GM19043 (cell line): ENCODE measurements around the gene MYH11.

Source experiments
- ATAC-seq: cut with Tn5 transposase; IDR thresholded peaks from one replicate; pipeline ENCODE4 v1.9.1; 2021; ENCODE audit warnings: low read depth; ENCODE audit not compliant: unreplicated experiment

The MYH11 gene

DNA sequence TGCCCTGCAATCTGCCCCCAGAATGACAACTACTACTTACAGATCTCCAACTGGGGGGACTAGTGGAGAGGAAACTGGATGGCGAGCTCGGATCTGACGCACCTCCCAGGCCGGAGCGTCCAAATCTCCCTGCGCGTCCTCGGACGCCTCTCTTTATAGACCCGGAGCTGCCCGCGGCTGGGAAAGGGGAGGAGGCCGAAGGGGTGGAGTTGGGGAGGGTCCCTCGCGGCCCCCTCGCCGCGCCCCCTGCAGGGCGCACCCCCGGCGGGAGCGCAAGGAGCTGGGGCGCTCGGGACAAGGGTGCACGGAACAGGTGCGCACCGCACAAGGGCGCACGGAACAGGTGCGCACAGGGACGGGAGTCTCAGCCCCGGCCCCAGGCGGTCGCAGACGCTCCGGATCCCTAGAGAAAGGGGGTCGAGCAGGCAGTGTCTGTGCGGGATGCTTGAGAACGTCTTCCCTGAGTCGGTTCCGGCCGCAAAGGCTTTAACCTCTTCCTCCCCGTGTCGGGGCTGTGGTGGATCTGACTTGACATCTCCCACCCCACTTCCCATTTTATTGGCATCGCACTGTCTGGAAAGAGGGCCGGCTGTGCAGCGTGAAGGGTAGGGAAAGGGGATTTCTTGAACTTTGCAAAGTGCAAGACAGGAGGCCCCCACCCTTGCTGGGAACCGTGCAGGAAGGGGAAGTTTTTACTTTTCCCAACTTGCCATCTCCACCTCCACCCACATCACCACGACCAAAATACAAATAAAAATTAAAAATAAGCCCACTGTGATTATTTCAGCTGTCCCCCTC, at the start of gene MYH11:
Gene MYH11 (minus strand): TSS at position 128 of the 798 bp plus-strand sequence. CDS start 18,776 bp downstream, outside the sequence.
- no peak for ATAC-seq

DNA sequence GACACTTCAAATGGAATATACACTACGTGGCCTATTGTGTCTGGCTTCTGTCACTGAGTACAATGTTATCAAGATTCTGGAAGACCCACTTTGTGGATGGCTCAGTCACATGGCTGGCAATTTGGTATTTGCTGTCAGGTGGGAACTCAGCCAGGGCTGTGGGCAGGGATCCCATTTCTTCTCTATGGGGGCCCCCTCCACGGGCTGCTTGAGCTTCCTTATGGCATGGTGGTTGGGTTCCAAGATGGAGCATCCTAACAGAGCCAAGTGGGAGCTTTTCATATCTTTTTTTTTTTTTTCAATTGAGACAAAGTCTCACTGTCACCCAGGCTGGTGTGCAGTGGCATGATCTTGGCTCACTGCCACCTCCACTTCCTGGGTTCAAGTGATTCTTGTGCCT, 49.6 kb upstream of the MYH11 start:
- ATAC-seq, result no peak

DNA sequence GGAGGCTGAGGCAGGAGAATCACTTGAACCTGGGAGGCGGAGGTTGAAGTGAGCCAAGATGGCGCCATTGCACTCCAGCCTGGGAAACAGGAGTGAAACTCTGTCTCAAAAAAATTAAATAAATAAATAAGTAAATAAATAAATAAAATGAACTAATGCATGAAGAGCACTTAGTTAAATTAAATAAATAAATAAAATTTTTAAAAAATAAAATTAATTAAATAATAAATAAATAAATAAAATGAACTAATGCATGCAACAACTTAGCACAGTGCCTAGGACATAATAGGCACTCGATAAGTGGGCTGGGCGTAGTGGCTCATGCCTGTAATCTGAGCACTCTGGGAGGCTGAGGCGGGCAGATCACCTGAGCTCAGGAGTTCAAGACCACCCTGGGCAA, 47.1 kb upstream of the MYH11 start:
- ATAC-seq, result no peak

DNA sequence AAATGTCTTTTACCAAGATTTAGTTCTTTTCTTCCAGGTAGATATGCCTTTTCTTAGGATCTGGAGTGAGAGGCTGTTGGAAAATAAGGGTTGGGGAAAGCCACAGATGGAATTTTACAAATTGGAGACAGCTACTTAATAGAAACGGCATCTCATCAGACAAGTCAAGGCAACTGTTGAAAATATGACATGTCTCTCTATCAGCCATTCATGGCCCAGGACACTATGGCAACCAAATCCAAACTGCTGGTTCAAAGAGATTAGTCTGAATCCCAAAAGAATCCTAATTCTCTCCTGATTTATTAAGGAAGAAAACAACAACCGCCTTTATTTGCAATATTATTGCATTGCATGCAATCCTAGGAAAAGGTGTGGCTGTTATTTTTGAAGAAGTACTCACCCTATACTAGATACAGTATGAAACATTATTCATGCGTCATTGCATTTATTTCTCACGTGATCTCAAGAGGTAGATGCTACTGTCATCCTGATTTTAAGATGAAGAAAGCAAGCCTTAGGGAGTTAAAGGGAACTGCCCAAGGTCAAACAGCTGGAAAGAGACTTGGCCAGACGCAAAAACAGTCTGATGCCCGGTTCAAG, 44.2 kb upstream of the MYH11 start:
- no peak for ATAC-seq

DNA sequence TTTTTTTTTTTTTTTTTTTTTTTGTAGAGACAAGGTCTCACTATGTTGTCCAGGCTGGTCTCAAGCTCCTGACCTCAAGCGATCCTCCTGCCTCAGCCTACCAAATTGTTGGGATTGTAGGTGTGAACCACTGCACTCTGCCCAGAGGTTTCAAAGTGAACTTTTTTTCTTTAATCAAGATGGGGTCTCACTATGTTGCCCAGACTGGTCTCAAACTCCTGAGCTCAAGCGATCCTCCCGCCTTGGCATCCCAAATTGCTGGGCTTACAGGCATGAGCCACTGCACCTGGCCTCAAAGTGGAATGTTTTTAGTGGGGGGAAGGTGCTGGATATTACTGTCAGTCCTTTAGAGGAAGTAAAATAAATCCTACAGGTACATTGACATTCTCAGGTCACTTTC, 43.5 kb upstream of the MYH11 start:
- ATAC-seq, result no peak

DNA sequence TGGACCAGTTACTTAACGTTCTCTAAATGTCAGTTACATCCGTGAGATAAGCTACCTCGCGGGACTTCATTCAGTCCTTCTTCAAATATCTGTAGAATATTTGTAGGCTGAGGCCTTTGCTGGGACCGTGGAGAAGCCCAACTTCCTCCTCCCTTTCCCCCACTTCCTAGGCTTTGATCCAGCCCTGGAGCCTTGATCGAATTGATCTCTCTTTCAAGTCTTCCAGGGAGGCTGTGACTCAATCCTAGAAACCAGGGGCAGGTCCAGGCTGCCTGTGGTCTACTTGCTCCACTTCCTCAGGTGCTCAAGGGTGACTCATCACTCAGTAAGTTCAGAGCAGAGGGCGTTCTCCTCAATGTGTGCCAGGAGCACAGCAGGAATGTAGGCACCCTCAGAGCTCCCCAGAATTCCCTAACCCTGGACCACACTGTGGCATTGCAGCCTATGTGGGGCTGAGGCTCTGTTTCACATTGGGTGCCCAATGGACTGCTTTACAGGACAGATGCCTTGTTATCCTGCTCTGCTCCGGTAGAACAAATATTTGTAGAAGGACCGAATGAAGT, 42.8 kb upstream of the MYH11 start:
- peak; percentile 48 for ATAC-seq

DNA sequence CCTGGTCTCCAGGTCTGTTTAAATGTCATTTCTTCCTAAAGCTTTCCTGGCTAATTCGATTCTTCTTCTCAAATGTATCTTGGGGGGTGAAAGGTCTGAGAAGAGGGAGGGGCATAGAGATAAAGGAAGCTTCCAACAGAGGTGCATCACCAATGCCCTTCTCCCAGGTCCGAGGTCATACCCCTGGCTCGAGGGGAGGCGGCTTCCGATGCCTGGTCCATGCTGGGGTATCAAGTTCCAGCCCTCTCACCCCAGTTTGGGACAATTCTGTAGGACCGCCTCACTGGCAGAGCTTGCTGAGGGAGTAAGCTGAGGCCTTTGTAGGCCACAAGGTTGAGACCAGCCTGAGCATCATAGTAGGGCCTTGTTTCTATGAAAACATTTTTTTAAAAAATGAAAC, 41.8 kb upstream of the MYH11 start:
- ATAC-seq, result no peak

DNA sequence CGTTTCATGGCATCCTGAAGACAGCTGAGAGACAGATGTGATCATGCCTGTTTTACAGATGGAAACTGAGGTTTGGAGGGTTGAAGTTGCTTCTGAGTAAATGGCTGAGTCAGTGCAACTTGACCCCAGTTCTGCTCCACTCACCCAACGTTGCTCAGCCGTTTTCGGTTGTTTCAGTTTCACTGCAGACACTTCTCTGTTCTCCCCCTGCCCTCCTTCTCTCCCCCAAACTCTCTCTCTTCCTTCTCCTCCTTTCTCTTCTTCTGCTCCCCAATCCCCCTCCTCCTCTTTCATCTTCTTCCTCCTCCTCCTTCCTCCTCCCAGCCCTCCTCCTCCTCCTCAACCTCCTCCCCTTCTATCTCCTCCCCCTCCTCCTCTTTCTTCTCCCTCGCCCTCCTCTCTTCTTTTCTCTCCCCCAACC, 41.0 kb upstream of the MYH11 start:
- ATAC-seq, result peak; percentile 70

DNA sequence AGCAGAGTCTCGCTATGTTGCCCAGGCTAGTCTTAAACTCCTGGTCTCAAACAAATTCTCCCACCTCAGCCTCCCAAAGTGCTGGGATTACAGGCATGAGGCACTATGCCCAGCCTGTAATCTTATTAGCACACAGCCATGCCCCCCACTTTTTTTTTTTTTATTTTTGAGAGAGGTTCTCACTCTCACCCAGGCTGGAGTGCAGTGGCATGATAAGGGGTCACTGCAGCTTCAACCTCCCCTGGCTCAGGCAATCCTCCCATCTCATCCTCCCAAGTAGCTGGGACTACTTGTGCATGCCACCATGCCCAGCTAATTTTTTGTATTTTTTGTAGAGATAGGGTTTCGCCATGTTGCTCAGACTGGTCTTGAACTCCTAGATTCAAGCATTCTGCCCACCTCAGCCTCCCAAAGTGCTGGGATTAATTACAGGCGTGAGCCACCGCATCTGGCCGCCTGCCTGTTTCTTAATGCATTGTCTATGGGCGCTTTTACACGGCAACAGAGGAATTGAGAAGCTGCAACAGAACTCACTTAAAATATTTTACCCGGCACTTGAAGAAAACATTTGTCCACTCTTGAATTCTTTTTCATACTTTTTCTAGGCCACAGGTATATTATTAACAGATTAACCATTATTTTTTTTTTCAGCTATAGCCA, 40.4 kb upstream of the MYH11 start:
- ATAC-seq, result no peak

DNA sequence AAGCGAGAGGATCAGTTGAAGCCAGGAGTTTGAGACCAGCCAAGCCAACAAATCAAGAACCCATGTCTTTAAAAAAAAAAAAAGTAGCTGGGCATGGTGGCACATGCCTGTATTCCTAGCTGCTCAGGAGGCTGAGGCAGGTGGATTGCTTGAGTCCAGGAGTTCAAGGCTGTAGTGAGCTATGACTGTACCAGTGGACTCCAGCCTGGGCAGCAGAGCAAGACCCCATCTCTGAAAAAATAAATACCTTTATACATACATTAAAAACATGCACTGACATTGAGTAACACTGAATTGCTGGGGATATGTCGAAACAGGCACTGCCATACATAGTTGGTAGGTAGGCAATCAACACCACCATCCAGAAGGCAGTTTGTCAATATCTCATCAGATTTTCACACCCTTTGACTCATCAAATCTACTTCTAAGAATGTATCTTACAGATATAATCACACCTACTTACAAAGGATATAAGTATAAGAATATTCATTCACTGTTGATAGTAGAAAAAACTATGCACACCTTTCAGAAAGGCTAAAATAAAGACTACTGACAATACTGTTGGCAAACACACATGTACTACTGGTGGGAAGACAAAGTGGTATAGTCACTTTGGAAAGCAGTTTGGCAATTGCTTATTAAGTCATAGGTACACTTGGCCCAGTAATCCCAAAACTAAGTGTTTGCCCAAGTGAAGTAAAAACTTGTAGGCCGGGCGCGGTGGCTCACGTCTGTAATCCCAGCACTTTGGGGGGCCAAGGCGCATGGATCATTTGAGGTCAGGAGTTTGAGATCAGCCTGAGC, 37.9 kb upstream of the MYH11 start:
- no peak for ATAC-seq

DNA sequence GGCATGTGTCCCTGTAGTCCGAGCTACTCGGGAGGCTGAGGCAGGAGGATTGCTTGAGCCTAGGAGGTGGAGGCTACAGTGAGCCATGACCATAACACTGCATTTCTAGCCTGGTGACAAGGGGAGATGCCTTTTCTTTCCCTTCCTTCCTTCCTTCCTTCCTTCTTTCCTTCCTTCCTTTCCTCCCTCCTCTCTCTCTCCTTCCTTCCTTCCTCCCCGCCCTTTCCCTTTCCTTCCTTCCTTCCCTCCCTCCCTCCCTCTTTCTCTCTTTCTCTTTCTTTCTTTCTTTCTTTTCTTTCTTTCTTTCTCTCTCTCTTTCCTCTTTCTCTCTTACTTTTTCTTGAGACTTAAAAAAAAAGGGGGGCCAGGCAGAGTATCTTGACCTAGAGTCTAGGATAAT, 34.7 kb upstream of the MYH11 start:
- ATAC-seq, result no peak

DNA sequence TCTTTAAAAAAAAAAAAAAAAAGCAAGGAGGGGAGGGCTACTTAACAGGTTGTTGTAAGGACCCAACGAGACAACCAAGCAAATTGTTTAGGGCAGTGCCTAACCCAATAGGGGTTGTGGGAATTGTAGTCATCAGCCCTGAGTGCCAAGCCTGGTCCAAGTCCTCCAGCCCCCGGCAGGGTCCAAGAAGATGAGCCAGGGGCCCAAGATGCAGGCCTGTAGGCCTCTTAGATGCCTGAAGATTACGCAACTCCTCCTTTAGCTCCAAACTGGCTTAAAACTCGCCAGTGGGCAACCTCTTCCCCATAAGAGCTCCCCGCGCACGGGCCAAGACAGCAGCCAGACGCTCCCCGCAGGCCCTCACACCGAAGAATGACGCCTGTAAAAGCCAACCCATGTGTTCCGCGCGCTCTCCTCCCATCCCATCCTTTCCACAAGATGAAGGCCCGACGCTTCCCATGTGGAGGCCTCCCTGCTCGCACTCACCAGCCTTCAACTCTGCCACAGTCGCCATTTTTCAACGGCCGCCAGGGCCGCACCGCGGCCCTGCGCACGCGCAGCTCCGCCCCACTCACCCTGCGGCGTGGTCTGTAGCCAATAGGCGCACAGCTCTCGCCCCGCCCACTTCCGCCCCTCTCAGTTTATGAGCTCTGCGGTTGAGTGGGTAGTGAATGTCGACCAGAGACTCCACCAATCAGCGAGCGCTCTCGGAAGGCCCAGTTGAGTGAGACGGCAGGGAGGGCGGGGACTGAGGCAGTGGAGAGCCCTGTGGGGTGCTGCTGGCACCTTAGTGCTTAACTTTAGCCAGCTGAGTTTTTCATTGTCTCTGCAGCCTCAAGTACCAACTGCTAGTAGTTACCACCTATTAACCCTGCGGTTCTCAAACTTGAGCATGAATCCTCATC, 31.5 kb upstream of the MYH11 start, which contains the start of gene CEP20:
Gene CEP20 (minus strand): TSS at position 532 of the 905 bp plus-strand sequence. CDS start 18 bp downstream, at position 514.
- peak; percentile 96 for ATAC-seq

DNA sequence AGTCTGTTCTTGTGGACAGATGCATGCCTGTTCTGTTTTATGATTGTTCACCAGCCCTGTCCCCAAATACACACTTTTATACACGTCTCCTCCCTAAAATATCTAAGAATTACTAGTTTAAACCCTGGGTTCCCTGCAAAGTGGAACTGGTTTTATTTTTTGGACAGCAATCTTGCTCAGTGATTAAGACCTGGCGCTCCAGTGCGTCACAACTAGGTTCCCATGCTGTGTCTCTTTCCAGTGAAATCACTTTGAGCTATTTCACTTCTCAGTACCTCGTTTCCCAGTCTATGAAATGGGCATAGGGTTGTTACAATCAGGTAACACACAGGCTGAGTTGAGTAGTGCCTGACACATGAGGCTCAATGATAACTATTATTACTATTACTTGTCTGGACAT, 30.5 kb upstream of the MYH11 start:
- ATAC-seq, result no peak

DNA sequence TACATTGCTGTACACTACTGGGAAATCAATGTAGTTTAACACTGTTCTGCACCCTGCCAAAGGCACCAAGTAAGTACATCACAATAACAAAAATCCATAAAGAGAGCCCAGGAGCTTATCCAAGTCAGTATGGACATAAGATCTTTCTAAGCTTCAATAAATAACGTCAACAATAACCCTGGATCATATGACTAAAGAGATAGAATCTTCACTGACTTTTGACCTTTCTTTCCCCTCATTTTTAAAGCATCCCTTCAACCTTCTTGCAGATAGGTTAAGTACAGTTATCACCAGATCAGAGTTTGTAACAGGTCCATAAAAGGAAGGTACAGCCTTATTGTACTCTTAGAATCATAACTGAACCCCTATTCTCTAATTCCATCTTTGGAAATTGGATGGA, 29.2 kb upstream of the MYH11 start:
- no peak for ATAC-seq

DNA sequence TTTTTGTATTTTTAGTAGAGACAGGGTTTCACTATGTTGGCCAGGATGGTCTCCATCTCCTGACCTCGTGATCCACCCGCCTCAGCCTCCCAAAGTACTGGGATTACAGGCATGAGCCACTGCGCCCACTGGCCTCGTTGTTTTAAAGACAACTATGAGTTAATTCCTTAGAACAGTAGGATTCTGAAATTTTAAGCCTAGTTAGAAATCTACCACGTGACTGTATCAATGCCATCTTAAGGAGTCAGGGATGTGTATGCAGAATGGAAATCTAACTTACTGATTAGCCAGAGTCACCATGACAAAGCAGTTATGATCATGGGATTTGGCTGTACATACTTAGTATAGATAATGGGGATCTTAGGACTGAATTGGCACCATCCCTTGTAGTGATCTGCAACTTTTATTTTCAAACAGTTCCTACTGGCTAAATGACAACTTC, 28.8 kb upstream of the MYH11 start:
- ATAC-seq, result no peak

DNA sequence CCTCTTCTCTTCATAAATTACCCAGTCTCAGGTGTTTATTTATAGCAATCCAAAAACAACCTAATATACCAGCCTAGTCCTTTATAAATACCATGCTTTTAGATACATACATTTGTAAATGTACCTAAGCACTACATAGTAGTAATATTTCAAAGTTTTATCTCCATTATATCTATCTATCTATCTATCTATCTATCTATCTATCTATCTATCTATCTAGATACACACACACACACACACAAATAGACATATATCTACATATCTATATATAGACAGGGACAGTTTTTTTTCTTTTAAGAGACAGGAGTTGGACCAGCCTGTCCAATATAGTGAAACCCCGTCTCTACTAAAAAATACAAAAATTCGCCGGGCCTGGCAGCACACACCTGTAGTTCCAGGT, 25.7 kb upstream of the MYH11 start:
- no peak for ATAC-seq

DNA sequence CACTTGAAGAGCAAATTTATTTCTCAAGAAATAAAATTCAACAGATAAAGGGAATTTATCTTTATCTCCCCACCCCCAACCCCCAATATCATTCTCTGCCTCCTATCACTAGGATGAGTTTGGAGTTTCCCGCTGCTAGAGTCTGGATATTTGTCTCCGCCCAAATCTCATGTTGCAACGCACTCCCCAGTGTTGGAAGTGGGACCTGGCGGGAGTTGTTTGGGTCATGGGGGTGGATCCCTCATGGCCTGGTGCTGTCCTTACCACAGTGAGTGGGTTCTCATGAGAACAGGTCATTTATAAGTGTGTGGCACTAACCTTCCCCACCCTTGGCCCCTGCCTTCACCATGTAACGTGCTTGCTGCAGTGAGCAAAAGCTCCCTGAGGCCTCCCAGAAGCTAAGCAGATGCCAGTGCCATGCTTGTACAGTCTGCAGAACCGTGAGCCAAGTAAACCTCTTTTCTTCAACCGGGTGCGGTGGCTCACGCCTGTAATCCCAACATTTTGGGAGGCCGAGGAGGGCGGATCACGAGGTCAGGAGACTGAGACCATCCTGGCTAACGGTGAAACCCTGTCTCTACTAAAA, 25.1 kb upstream of the MYH11 start:
- ATAC-seq, result no peak

DNA sequence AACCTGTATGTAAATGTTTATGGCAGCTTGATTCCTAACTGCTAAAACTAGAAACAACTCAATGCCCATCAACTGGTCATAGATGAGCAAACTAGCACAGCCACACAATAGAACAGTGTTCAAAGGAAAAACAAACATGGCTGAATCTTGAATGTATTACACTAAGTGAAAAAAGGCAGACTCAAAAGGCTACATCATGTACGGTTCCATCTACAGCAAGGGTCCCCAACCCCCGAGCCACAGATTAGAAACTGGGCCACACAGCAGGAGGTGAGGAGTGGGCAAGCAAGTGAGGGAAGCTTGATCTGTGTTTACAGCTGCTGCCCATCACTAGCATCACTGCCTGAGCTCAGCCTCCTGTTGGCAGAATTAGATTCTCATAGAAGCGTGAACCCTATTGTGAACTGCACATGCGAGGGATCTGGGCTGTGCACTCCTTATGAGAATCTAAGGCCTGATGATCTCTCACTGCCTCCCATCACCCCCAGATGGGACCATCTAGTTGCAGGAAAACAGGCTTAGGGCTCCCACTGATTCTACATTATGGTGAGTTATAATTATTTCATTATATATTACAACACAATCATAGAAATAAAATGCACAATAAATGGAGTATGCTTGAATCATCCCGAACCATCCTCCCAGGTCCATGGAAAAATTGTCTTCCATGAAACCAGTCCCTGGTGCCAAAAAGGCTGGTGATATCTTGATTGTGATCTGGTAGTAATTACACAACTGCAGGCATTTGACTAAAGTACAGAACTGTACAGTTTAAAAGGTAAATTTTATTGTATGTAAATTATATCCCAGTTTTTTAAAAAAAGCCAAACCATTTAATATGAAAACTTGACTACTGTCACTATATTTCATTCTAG, 23.8 kb upstream of the MYH11 start:
- no peak for ATAC-seq
